Type B pancreatic cell (in vitro differentiated cells): ENCODE results near the gene N4BP3. TPM values are rescaled to one million over a fixed set of nuclear protein-coding genes. Genes with fewer than 3 reads are reported as not detected.

Experiments used
- DNase-seq: peaks from one replicate; pipeline ENCODE4 v3.0.0; 2021; ENCODE audit warnings: mixed read lengths; ENCODE audit not compliant: unreplicated experiment; ENCODE audit errors: extremely low spot score
- H3K27ac Mint-ChIP-seq: 2 replicates; pipeline ENCODE4 v1.8.0; 2021; ENCODE audit warnings: mild to moderate bottlenecking, mixed read lengths
- H3K27me3 Mint-ChIP-seq: 2 replicates; pipeline ENCODE4 v1.8.0; 2021; ENCODE audit warnings: mixed read lengths
- H3K36me3 Mint-ChIP-seq: 2 replicates; pipeline ENCODE4 v1.8.0; 2021; ENCODE audit warnings: mixed read lengths
- H3K4me1 Mint-ChIP-seq: one replicate; pipeline ENCODE4 v1.8.0; 2021; ENCODE audit warnings: mixed read lengths; ENCODE audit not compliant: unreplicated experiment
- H3K4me3 Mint-ChIP-seq: 2 replicates; pipeline ENCODE4 v1.8.0; 2021; ENCODE audit warnings: mild to moderate bottlenecking, mixed read lengths
- H3K9me3 Mint-ChIP-seq: 2 replicates; pipeline ENCODE4 v1.8.0; 2021; ENCODE audit warnings: mixed read lengths
- CTCF ChIP-seq: fragments of 200-600 bp; sonication (generic); conservative IDR thresholded peaks from 2 replicates; pipeline ENCODE4 v1.5.0; 2021; ENCODE audit warnings: antibody characterized with exemption, mild to moderate bottlenecking
- total RNA-seq: library from RNA; stranded (reverse); gene quantifications from 2 replicates; pipeline ENCODE4 v1.2.1, GENCODE V29; 2021; ENCODE audit warnings: low replicate concordance

The N4BP3 gene
- total RNA-seq, 1 donor from 2014 or later: 6.6 TPM

- H3K9me3 Mint-ChIP-seq: no peaks in the 10 kb centered on the region
- H3K4me1 Mint-ChIP-seq: peaks cover 12% of the 10 kb centered on the region
- no peaks in the 10 kb centered on the region for H3K27me3 Mint-ChIP-seq
- TF ChIP-seq CTCF: no peak
- no peak overlapping the region for H3K4me3 Mint-ChIP-seq
- H3K36me3 Mint-ChIP-seq: no peaks in the 10 kb centered on the region
- DNase-seq: no peak
- H3K27ac Mint-ChIP-seq: no peak overlapping the region
Observed at GRCh38 chr5:178106086-178106485, 7.2 kb upstream of the N4BP3 start.

- H3K4me3 Mint-ChIP-seq: no peak overlapping the region
- no peaks in the 10 kb centered on the region for H3K9me3 Mint-ChIP-seq
- TF ChIP-seq CTCF: no peak
- no peaks in the 10 kb centered on the region for H3K27me3 Mint-ChIP-seq
- H3K27ac Mint-ChIP-seq: no peak overlapping the region
- H3K4me1 Mint-ChIP-seq: peaks cover 12% of the 10 kb centered on the region
- no peaks in the 10 kb centered on the region for H3K36me3 Mint-ChIP-seq
- no peak for DNase-seq
Observed at GRCh38 chr5:178106556-178107239, 6.6 kb upstream of the N4BP3 start.

- no peak for DNase-seq
- no peaks in the 10 kb centered on the region for H3K9me3 Mint-ChIP-seq
- peak overlapping the region; percentile 87 for H3K27ac Mint-ChIP-seq
- peaks cover 12% of the 10 kb centered on the region for H3K4me1 Mint-ChIP-seq
- peaks cover 7% of the 10 kb centered on the region for H3K27me3 Mint-ChIP-seq
- no peak for TF ChIP-seq CTCF
- H3K4me3 Mint-ChIP-seq: no peak overlapping the region
- no peaks in the 10 kb centered on the region for H3K36me3 Mint-ChIP-seq
Observed at GRCh38 chr5:178107756-178108310, 5.5 kb upstream of the N4BP3 start.

- peak overlapping the region; percentile 87 for H3K27ac Mint-ChIP-seq
- H3K4me3 Mint-ChIP-seq: peak overlapping the region; percentile 54
- no peak for TF ChIP-seq CTCF
Observed at GRCh38 chr5:178108446-178108845, 4.9 kb upstream of the N4BP3 start.

GRCh38 chr5:178108966-178109365 is 4.4 kb upstream of the N4BP3 start:
- Mint-ChIP-seq H3K36me3 (no peaks in the 10 kb centered on the region), H3K27ac (no peak overlapping the region), H3K27me3 (peaks cover 8% of the 10 kb centered on the region), H3K4me1 (peaks cover 12% of the 10 kb centered on the region), H3K4me3 (no peak overlapping the region), H3K9me3 (no peaks in the 10 kb centered on the region)
- TF ChIP-seq CTCF: no peak
- no peak for DNase-seq

More at GRCh38 chr5:178108446-178108845, 4.9 kb upstream of the N4BP3 start:
- no peak for DNase-seq
- Mint-ChIP-seq H3K27me3 (peaks cover 8% of the 10 kb centered on the region), H3K9me3 (no peaks in the 10 kb centered on the region), H3K4me1 (peaks cover 12% of the 10 kb centered on the region), H3K36me3 (no peaks in the 10 kb centered on the region)
